ENCODE measurements around the gene KMT2C.
"Not testable (repeated sequence)": the region's sequence is repeated elsewhere in the genome, so short reads cannot be mapped to it uniquely, and the experiment has no call there.

The KMT2C gene

GRCh38 chr7:152402384-152403250 is 33.2 kb downstream of the KMT2C start:
- DNase-seq (ENCODE audit: low spot score): peak; percentile 16

- no peak for DNase-seq (ENCODE audit: low spot score)
Observed at GRCh38 chr7:152399344-152399743, 36.5 kb downstream of the KMT2C start.

DNA sequence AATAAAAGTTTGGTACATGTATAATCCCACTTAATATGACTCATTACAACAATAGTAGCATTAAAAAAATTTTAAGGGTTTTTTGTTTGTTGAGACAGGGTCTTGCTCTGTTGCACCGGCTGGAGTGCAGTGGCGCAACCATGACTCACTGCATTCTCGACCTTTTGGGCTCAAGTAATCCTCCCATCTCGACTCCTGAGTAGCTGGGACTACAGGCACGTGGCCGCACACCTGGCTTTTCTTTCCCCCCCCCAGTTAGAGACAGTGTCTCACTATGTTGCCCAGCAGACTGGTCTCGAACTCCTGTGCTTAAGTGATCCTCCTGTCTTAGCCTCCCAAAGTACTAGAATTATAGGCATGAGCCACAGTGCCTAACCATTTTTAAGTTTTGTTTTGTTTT is 40.7 kb downstream of the KMT2C start:
- no peak for DNase-seq (ENCODE audit: low spot score)

DNA sequence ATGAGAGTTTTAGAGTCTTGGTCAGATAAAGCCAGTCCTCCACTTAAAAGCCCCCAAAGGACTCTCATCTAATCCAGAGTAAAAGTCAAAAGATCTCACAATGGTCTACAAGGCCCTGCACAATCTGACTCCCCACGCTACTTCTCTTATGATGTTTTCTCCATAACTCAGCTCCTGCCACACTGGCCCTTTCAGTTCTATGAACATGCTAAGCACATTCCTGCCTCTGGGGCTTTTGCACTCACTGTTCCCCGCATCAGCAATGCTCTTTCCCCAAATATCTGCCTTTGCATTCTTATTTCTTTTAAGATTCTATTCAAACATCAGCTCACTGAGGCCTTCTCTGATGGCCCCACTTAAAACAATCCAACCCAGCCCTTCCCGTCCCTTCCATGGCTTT is 41.6 kb downstream of the KMT2C start:
- DNase-seq (ENCODE audit: low spot score): peak; percentile 11

DNA sequence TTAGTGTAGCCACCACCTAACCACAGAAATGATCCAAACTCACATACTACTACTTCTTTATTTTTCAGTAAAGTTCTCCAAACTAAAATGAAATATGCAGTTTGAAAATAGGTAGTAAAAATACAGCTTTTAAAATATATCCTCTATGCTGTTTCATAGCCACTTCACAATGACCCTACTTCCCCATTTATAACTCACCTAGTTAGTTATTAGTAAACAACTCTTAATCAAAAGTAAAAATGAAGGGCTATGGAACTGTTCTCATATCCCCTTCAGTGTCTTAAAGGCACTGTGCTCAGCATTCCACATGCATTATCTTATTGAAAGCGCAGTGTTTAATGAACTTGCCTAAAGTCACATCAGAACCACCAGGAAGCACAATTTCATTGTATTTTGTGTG is 43.5 kb downstream of the KMT2C start:
- no peak for DNase-seq (ENCODE audit: low spot score)

DNA sequence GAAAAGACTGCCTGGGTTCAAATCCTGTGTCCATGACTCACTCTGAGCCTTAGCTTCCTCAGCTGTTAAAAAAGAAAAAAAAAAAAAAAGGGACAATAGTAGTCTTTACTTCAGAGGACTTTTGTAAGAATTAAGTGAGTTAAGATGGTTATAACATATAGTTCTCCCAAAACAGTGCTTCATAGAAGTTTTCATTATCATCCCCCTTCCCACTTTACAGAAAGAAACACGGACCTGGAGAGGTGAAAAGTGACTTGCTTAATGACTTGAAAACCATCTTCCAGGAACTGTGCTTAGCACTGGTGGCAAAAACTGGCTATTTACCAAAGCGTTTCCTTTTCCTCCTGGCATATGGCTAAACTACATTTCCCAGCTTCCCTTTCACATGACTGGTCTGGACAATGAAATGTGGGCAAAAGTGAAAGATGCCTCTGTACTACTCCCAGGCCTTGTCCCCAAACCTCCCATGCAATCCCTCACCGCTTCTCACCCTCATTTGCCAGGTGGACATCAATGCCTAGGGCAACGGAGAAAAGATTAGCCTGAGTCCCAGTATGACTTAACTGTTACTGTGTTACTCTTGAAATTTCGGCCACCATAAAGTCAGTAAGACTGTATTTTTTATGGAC is 49.6 kb downstream of the KMT2C start:
- not testable (repeated sequence) for DNase-seq (ENCODE audit: low spot score)

- DNase-seq (ENCODE audit: low spot score): not testable (repeated sequence)
Observed at GRCh38 chr7:152384235-152385200, 51.3 kb downstream of the KMT2C start.

DNA sequence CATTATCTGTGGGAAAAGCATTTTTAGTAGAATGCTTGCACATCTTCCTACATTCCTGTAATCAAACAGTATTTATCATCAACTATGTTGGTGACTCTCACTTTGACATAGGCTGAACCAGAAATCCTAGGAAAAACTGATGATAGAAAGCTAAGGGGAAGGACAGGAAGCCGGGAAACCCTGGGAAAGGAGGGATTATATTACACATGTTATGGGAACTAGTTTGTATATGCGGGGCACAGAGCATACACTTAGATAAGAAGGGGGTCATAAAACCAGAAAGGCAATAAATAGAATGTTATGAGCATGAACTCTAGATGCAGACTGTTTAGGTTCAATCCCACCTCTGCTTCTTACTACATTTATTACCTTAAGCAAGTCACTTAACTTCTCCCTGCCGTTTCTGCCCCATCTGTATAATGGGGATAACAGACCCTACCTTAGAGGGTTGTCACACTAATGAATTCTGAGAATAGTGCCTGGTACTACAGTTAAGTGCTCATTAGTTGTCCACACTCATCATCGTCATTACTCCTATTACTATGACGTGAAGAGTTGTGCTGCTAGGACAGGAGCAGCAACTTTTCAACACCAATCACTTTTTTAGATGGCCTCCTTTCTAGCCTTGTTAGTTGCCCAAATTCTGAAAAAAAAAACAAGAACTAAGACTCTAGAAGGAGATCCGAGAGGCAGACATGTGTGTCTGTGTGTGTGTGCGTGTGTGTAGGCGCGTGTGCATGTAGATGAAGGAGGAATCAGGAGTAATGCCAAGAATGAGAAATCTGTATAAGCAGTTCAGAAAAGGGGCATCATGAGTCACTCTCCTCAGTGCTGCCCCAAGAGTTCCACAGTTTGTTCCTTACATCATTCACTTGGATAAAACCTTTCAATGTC is 52.2 kb downstream of the KMT2C start:
- DNase-seq (ENCODE audit: low spot score): peak; percentile 52

DNA sequence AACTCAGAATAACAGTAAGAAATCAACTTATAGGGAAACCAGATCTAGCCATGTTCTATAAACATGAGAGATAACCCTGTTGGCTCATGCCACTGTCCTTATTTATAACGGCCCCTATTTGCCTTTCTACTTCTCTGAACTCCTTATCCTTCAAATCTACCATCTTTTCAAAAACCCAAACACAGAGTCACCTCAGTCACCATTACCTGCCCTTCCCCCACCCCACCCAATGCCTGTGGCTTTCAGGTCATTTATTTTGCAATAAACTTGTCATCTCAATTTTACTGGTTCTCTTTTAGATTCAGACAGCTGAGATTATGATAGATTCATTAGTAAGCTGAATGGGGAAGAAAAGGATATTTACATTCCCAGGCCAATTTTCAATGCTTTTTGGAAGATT is 53.6 kb downstream of the KMT2C start:
- DNase-seq (ENCODE audit: low spot score): no peak

- peak; percentile 38 for DNase-seq (ENCODE audit: low spot score)
Observed at GRCh38 chr7:152380931-152381578, 54.7 kb downstream of the KMT2C start.

GRCh38 chr7:152378497-152378896 is 57.3 kb downstream of the KMT2C start:
- DNase-seq (ENCODE audit: low spot score): not testable (repeated sequence)

DNA sequence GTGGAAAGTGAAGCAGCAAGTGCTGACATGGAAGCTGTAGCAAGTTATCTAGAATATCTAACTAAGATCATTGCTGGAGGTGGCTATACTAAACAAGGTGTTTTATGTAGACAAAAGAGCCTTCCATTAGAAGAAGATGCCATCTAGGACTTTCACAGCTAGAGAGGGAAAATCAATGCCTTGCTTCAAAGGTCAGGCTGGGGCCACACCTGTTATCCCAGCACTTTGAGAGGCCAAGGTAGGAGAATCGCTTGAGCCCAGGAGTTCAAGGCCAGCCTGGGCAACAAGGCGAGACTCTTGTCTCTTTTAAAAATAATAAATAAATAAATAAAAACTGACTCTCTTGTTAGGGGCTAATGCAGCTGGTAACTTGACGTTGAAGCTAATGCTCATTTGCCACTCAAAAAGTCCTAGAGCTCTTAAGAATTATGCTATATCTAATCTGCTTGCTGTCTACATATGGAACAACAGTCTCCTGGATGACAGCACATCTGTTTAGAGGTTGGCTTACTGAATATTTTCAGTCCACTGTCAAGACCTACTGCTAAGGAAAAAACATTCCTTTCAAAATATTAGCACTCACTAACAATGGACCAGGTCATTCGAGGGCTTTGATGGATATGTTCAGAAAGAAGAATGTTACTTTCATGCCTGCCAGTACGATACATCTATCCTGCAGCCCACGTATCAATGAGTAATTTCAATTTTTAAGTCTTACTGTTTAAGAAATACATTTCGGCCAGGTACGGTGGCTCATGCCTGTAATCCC is 58.9 kb downstream of the KMT2C start:
- not testable (repeated sequence) for DNase-seq (ENCODE audit: low spot score)

GRCh38 chr7:152370297-152370696 is 65.5 kb downstream of the KMT2C start:
- no peak for DNase-seq (ENCODE audit: low spot score)

DNA sequence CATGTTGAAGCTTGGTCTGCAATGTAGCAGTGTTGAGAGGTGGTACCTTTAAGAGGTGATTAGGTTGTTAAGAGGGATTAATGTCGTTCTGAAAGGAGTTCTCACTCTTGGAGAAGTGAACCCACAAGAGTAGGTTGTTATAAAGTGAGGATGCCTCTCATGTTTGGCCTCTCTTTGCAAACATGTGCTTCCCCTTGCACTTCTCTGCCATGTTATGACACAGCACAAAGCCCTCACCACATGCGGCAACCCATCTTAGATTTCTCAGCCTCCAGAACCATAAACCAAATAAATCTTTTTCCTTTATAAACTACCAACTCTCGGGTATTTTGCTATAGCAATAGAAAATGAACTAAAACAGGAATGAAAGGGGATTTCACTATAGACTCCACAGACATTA is 66.3 kb downstream of the KMT2C start:
- no peak for DNase-seq (ENCODE audit: low spot score)

- no peak for DNase-seq (ENCODE audit: low spot score)
Observed at GRCh38 chr7:152367170-152367569, 68.6 kb downstream of the KMT2C start.

GRCh38 chr7:152366662-152367061 is 69.1 kb downstream of the KMT2C start:
- no peak for DNase-seq (ENCODE audit: low spot score)

GRCh38 chr7:152365982-152366603 is 69.7 kb downstream of the KMT2C start:
- DNase-seq (ENCODE audit: low spot score): no peak

- no peak for DNase-seq (ENCODE audit: low spot score)
Observed at GRCh38 chr7:152363798-152364197, 72.0 kb downstream of the KMT2C start.

- no peak for DNase-seq (ENCODE audit: low spot score)
Observed at GRCh38 chr7:152362128-152362926, 73.5 kb downstream of the KMT2C start.

All from GM03348 (cell line).